Measurements from ENCODE around the gene ZNF70.

- TF ChIP-seq EP300 (IDR thresholded peaks at IDR 0.05) = no peak
- TF ChIP-seq CTCF (IDR thresholded peaks at IDR 0.05) = no peak
These were observed 1.8 kb upstream of the ZNF70 start for GRCh38 chr22:23752750-23753149.

Measured in tibial nerve (tissue), 4 donors.